ENCODE results near the gene SND1.
"Not testable (repeated sequence)": the region's sequence is repeated elsewhere in the genome, so short reads cannot be mapped to it uniquely, and the experiment has no call there.

SND1 gene

GRCh38 chr7:127810696-127811660 lies 159.0 kb downstream of the SND1 start:
- DNase-seq, result no peak

GRCh38 chr7:127812540-127812939 lies 160.5 kb downstream of the SND1 start:
- no peak for DNase-seq

- DNase-seq, result no peak
These were observed 162.1 kb downstream of the SND1 start for GRCh38 chr7:127813991-127814541.

- DNase-seq, result no peak
These were observed 163.7 kb downstream of the SND1 start for GRCh38 chr7:127815631-127816145.

DNA sequence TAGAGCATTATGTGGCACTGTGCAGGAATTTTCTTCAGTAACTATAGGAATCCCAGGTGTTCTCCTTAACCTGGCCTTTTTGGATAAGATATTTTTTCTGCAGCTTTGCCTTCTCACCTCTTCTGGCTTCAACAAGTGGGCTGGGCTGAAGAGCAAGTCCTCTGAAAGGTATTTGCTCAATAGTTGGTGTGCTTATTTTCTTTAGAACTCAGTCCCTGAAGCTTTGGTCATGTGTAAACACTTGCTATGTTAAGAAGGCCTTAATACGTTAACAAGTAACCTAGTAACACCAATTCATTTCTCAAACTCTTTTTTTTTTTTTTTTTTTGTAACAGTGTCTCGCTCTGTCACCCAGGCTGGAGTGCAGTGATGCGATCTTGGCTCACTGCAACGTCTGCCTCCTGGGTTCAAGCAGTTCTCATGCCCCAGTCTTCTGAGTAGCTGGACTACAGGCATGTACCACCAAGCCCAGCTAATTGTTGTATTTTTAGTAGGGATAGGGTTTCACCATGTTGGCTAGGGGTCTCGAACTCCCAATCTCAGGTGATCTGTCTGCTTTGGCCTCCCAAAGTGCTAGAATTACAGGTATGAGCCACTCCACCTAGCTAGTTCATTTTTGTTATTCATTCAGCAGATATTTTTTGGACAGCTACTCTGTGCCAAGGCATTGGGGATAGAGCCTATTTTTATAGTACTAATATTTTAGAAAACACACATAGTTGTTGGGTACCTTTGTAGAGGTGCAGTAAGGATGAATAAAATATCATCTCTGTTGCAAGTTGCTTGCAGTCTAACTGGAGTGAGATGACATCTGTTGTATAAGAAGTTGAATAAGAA lies 164.6 kb downstream of the SND1 start:
- no peak for DNase-seq

DNA sequence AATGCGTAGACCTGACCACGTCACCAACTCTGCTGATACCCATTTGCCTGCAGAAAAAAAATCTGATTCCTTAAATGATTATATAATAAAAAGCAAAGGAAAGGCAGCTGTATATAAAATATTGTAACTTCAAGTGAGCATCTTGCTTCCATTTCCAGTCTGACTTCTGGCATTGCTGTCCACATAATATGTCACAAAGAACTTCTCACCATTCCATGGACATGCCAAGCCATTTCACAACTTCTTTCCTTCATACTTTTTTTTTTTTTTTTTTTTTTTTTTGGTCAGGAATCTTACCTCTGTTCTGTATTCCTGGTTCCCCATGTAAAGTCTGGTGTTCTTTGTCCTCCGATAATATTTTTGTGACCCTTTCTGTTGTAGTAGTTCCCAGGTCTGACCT lies 165.5 kb downstream of the SND1 start:
- no peak for DNase-seq

DNA sequence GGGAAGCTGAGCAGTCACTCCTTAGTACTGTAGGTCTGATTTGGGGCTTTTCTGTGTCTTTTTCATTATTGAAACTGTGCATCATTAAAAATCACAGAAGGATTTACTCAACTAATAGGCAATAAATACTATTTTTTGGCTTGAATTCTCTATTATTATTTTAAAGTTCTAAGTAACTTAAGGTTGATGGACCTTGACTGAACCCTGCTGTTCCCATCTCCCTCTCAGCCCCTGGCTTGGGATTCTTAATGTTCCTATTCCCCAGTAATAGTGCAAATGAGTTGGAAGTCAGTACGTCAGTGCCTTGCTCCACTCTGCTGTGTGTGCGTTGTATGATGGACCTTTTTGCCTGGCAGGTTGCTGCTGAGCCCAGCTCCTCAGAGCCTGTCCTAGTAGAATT lies 166.3 kb downstream of the SND1 start:
- DNase-seq, result no peak

GRCh38 chr7:127819975-127820731 lies 168.2 kb downstream of the SND1 start:
- no peak for DNase-seq

DNA sequence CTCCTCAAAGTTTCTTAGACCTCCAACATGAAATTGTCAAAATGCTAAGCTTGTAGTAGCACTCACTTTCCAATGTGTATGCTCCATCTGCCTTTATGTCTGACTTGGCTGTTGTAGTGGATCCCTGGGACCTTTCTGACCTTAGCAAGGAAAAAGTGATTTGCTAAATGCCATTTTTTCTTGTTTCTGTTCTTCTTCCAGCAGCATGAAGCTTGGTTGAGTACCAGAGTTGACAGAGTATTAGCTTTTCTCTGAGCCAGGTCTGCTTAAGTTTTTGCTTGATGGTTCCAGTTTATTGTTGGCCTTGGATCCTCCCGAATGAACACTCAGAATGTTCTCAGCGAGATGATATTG lies 168.7 kb downstream of the SND1 start:
- DNase-seq, result no peak

GRCh38 chr7:127821146-127821545 lies 169.2 kb downstream of the SND1 start:
- no peak for DNase-seq

- DNase-seq, result no peak
These were observed 171.0 kb downstream of the SND1 start for GRCh38 chr7:127822822-127823508.

GRCh38 chr7:127824682-127825081 lies 172.7 kb downstream of the SND1 start:
- no peak for DNase-seq

DNA sequence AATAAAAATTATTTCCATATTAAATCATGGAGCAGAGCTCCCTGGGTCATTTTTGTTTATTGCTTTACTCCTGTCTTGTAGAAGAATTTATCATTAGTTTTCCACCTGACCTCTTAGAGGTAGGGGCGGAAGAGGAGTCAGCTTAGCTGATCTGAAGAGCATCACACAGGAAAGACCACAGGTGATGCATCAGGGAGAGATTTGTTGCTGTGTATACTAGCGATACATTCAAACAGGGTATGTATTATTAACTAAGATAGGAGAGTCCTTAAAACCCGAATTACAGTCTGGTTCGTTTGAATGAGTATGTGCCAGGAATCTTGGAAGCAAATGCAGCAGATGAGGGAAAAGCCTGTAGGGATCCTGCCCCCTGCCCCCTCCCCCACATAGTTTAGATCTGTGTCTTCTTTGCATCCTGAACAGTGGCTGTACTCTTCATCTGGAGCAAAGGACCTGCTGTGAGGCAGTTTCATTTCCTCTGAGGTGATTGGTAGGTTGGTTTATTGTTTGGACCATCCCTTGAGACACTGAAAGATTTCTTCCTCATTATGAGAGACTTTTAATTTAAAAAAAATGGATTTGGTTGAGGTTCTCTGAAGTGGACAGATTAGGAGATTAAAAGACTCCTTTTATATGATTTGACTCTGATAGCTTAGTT lies 177.0 kb downstream of the SND1 start:
- DNase-seq, result no peak

DNA sequence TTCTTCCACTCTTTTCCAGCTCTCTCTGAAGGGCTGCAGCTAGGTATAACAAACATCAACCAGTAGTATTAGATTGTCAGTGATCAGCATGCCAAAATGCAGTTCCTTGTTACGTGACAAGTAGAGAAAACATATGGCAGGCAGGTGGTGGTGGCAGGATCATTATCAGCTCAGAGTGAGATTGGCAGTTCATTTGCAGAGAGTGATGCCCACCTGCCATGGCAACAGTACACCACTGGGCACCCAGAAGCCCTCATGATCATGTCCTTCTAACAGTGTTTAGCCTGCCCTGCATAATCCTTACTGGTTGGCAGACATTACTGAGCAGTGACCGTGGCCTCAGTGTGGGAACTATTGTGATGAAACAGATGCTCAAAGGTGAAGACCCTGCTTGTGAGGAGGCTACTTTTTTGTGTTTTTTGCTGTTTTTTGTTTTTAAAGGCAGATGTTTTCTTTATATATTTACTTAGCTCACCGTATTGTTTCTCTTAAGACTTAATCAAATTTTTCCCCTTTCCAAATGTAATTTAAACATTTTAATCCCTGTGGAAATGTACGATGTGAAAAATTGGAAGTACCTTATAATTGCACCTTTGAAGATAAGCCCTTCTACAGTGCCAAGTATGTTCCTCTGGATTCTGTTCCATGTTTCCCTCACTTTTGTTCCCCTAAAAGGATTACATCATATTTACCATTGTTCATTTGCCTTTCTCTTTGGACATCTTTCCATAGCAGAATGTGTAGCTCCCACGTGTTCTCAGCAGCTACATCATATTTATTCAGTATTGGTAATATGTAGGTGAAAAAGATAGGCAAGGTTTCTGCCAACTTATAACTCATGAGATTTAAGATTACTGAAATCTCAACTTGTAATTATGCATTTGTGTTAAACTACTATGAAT lies 179.6 kb downstream of the SND1 start:
- DNase-seq, result no peak

DNA sequence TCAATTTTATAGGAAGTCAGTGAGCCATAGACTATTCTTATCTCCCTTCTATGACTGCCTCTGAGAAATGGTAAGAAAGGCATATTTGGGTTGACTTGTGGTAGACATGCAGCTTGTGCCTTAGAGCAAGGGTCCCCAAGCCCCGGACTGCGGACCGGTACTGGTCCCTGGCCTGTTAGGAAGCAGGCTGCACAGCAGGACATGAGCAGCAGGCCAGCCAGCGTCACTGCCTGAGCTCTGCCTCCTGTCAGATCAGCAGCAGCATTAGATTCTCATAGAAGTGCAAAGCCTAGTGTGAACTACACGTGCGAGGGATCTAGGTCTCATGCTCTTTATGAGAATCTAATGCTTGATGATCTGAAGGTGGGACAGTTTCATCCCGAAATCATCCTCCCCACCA lies 180.6 kb downstream of the SND1 start:
- DNase-seq, result no peak

DNA sequence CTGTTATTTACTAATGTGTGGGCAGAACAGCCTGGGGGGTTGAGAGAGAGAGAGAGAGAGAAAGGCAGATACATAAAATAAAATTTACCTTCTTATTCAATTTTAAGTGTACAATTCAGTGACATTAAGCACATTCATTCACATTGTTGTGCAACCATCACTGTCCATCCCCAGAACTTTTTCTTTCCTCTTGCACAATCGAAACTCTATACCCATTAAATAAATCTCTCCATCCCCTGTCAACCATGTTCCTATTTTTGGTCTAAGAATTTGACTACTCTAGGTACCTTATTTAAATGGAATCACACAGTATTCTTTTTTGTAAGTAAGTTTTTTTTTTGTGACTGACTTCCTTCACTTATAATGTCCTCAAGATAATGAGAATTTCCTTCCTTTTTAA lies 181.6 kb downstream of the SND1 start:
- DNase-seq, result no peak

DNA sequence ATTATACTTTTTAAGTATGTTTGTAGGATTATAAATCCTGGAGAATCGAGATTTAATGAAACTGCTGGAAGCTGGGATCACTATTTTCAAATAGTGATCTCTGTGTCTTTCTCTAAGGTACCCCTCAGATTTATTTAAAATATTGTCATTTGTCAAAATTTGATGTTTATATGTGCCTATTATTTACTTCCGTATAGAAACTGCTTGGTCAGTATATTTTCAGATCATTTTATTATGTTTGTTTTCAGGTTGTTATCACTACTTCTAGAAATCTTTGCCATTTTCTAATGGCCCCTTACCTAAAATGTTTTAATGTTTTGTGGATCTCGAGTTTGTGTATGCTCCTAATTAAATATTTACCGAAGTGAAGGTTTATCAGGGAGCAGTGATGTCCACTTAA lies 183.7 kb downstream of the SND1 start:
- no peak for DNase-seq

DNA sequence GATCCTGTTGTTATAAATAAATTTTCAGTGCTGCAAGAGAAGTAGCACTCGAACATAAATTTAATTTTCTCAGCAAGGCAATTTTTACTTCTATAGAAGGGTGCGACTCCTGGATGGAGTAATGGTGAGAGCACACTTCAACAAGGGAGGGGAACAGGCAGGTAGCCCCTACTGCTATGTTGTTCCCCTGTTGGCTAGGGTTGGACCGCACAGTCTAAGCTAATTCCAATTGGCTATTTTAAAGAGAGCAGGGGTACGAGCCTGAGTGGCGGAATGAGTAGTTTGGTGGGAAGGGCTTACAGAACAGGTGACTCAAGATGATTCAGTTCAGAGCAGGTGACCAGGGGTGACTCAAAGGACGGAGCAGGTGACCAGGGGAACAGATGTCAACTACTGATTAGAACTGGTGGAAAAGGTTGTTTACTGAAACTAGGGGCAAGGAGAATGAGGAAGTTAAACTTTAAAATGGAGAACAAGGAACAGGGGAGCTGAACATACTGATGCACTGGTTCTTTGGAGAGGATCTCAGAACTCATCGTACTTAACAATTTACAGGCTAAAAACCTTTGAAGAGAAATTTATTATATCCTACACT lies 185.9 kb downstream of the SND1 start:
- not testable (repeated sequence) for DNase-seq

DNA sequence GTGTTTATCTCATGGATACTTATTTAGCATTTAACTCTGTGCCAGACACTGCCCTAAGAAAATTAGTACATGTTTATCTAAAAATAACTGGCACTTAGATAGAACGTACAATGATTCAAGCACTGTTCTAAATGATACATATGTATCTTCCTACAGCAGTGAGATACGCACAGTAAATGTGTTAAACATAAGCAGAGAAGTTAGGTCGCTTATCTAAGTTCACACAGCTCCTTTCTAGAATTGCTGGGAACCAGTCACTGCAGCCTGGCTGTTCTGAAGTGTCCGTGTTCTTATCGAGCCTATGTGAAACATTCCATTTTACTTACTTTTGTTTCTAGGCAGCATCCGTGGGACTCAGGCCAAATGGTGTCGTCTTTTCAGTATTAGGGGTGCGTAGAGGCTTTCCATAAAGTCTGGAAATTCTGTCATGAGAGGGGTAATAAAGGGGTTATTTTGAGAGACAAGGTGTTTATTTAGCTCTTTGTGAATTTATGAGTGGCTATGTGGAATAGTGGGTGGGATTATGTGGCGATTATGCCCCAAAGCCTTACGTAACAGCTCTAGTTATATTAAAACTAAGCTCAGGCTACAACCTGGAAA lies 186.9 kb downstream of the SND1 start:
- no peak for DNase-seq

Measured in GOT3 (cell line).